ENCODE measurements around the gene SRGAP1.

GRCh38 chr12:63828867-63829266 is 15.6 kb upstream of the SRGAP1 start:
- TF ChIP-seq REST (tag by site-specific recombination; IDR thresholded peaks at IDR 0.05) (no peak), KLF1 (tag by site-specific recombination; IDR thresholded peaks at IDR 0.05) (no peak), CTCF (tag by site-specific recombination; IDR thresholded peaks at IDR 0.05) (no peak), ZNF747 (tag by site-specific recombination; IDR thresholded peaks at IDR 0.05) (no peak), ZNF138 (tag by site-specific recombination; IDR thresholded peaks at IDR 0.05; ENCODE audit: borderline replicate concordance) (no peak), ZNF274 (IDR thresholded peaks at IDR 0.05; ENCODE audit: low read length) (no peak), ZNF274 (tag by site-specific recombination; IDR thresholded peaks at IDR 0.05; ENCODE audit: borderline replicate concordance) (no peak), PATZ1 (tag by site-specific recombination; IDR thresholded peaks at IDR 0.05) (no peak), AEBP2 (tag by site-specific recombination; IDR thresholded peaks at IDR 0.05; ENCODE audit: borderline replicate concordance) (no peak), KLF7 (tag by site-specific recombination; IDR thresholded peaks at IDR 0.05; ENCODE audit: borderline replicate concordance) (no peak), YY1 (tag by site-specific recombination; IDR thresholded peaks at IDR 0.05) (no peak), ZFP69B (tag by site-specific recombination; IDR thresholded peaks at IDR 0.05) (no peak), ZBTB44 (tag by site-specific recombination; IDR thresholded peaks at IDR 0.05) (no peak)
